OCI-LY7 (cell line): ENCODE data around the gene AP2A1. TPM values are rescaled to one million over a fixed set of nuclear protein-coding genes. Genes with fewer than 3 reads are reported as not detected.
A peak's percentile ranks its signal among the peaks of the same experiment; 100 is the strongest.

Experiments
- BruUV-seq: library from RNA; stranded (reverse); fragments of 400-500 nt; replicated peaks from 2 replicates; lab custom pipeline; 2021; lab: Mats Ljungman, UMichigan
- CTCF ChIA-PET: fragments of 300-600 bp; sonication (Branson Sonifier 250); formaldehyde crosslinking; loops from one replicate; lab custom pipeline; 2022; ENCODE audit warnings: antibody characterized with exemption; ENCODE audit not compliant: unreplicated experiment; lab: Charles Lee
- POLR2A ChIA-PET: fragments of 300-600 bp; sonication (Branson Sonifier 250); formaldehyde crosslinking; loops from one replicate; lab custom pipeline; 2022; ENCODE audit warnings: antibody characterized with exemption; lab: Charles Lee
- DNase-seq: peaks from one replicate; pipeline ENCODE4 v3.0.0-alpha.2; 2015; ENCODE audit warnings: low spot score
- H2AFZ ChIP-seq: fragments of 200-600 bp; sonication (generic), shearing (Covaris generic); 2 replicates; pipeline ENCODE4 v1.6.1; 2014; ENCODE audit warnings: mild to moderate bottlenecking, antibody characterized with exemption, low read length, moderate library complexity
- H3K27ac ChIP-seq: fragments of 200-600 bp; sonication (generic); 2 replicates; pipeline ENCODE4 v1.5.1; 2014; ENCODE audit warnings: mixed run types, low read depth, mild to moderate bottlenecking, moderate library complexity, low read length, inconsistent platforms; ENCODE audit not compliant: poor library complexity, severe bottlenecking
- H3K36me3 ChIP-seq: fragments of 200-600 bp; sonication (generic); 2 replicates; pipeline ENCODE4 v1.6.1; 2014; ENCODE audit warnings: mild to moderate bottlenecking, antibody characterized with exemption, low read length, moderate library complexity, mixed read lengths; ENCODE audit not compliant: insufficient read depth
- H3K4me1 ChIP-seq: fragments of 200-600 bp; sonication (generic); 2 replicates; pipeline ENCODE4 v1.5.1; 2014; ENCODE audit warnings: mild to moderate bottlenecking, low read length; ENCODE audit not compliant: insufficient read depth, poor library complexity, severe bottlenecking
- H3K4me2 ChIP-seq: fragments of 200-600 bp; sonication (generic); 2 replicates; pipeline ENCODE4 v1.6.1; 2014; ENCODE audit warnings: mild to moderate bottlenecking, low read length
- H3K4me3 ChIP-seq: fragments of 200-600 bp; sonication (generic); 2 replicates; pipeline ENCODE4 v1.5.1; 2014; ENCODE audit warnings: mild to moderate bottlenecking, low read depth, low read length; ENCODE audit not compliant: poor library complexity, severe bottlenecking
- H3K79me2 ChIP-seq: fragments of 200-600 bp; sonication (generic); 2 replicates; pipeline ENCODE4 v1.6.1; 2016; ENCODE audit warnings: low read depth, mild to moderate bottlenecking, low read length, moderate library complexity, mixed read lengths; ENCODE audit not compliant: insufficient read depth
- H3K9me2 ChIP-seq: fragments of 200-600 bp; sonication (generic); 2 replicates; pipeline ENCODE4 v1.6.1; 2016; ENCODE audit warnings: mild to moderate bottlenecking, low read length, mixed read lengths; ENCODE audit not compliant: insufficient read depth
- H3K9me3 ChIP-seq: fragments of 200-600 bp; sonication (generic); 2 replicates; pipeline ENCODE4 v1.6.1; 2014; ENCODE audit warnings: mild to moderate bottlenecking, mixed run types, low read length, mixed read lengths
- H4K20me1 ChIP-seq: fragments of 200-600 bp; sonication (generic); 2 replicates; pipeline ENCODE4 v1.6.1; 2014; ENCODE audit warnings: mild to moderate bottlenecking, antibody characterized with exemption, low read length, moderate library complexity, mixed read lengths; ENCODE audit not compliant: insufficient read depth
- EZH2phosphoT487 ChIP-seq: fragments of 200-600 bp; sonication (generic); IDR thresholded peaks from 2 replicates; pipeline ENCODE4 v1.6.1; 2018; ENCODE audit warnings: low read depth, borderline replicate concordance, mild to moderate bottlenecking, mixed run types, antibody characterized with exemption, low read length, moderate library complexity, mixed read lengths
- intact Hi-C: fragments of 100-400 bp; cut with micrococcal nuclease; formaldehyde crosslinking; loops from one replicate; pipeline ENCODE4 v1.10.0; 2022; ENCODE audit not compliant: unreplicated experiment
- total RNA-seq, 2 experiments: library from RNA; depleted of rRNA in 1 of 2; stranded (reverse); fragments of >200 nt in 1 of 2; shearing (Covaris generic) in 1 of 2; gene quantifications; 2 replicates each; pipeline ENCODE4 v1.2.3, GENCODE V29; 2014 to 2022
- TF ChIP-seq, protein P1 (sequence below): fragments of 200-600 bp; sonication (generic); conservative IDR thresholded peaks from 2 replicates; pipeline ENCODE4 v1.5.1; 2014; ENCODE audit warnings: mild to moderate bottlenecking, antibody characterized with exemption, low read length, moderate library complexity, mixed read lengths

Gene AP2A1
- total RNA-seq, 2 experiments from 2014 or later = 46.9 to 47.4 TPM

- POLR2A ChIA-PET = interaction anchor here (0.5 to 2.0 kb wide), 3 partner anchors 15 to 37 kb away, joined by 3 to 8 read pairs (median 3); partner anchors contain the start of genes FUZ and MED25
- Histone ChIP-seq H2AFZ (peak overlapping the region; percentile 70), H3K9me2 (no peaks in the 10 kb centered on the region), H3K79me2 (peaks cover 24% of the 10 kb centered on the region), H3K27ac (no peak overlapping the region), H3K36me3 (peaks cover 14% of the 10 kb centered on the region; the same call in 1 of the 2 replicates), H3K9me3 (no peaks in the 10 kb centered on the region), H4K20me1 (peaks cover 20% of the 10 kb centered on the region), H3K4me1 (peaks cover 32% of the 10 kb centered on the region), H3K4me3 (peak overlapping the region; percentile 88), H3K4me2 (peak overlapping the region; percentile 94)
- no peak for DNase-seq
- CTCF ChIA-PET = no interaction called here
- intact Hi-C loops = loop anchor here (1.0 to 2.0 kb wide), 2 partner anchors 27 to 75 kb away; no protein-coding TSS in a partner anchor
- TF ChIP-seq, protein P1, sequence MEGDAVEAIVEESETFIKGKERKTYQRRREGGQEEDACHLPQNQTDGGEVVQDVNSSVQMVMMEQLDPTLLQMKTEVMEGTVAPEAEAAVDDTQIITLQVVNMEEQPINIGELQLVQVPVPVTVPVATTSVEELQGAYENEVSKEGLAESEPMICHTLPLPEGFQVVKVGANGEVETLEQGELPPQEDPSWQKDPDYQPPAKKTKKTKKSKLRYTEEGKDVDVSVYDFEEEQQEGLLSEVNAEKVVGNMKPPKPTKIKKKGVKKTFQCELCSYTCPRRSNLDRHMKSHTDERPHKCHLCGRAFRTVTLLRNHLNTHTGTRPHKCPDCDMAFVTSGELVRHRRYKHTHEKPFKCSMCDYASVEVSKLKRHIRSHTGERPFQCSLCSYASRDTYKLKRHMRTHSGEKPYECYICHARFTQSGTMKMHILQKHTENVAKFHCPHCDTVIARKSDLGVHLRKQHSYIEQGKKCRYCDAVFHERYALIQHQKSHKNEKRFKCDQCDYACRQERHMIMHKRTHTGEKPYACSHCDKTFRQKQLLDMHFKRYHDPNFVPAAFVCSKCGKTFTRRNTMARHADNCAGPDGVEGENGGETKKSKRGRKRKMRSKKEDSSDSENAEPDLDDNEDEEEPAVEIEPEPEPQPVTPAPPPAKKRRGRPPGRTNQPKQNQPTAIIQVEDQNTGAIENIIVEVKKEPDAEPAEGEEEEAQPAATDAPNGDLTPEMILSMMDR = no peak
- no peak for TF ChIP-seq EZH2phosphoT487
- BruUV-seq = no TSS peak
These were observed 82.8 kb downstream of the AP2A1 start for GRCh38 chr19:49849433-49850220.

- BruUV-seq = no TSS peak
- intact Hi-C loops = loop anchor here (1.0 to 2.0 kb wide), 2 partner anchors 27 to 74 kb away; no protein-coding TSS in a partner anchor
- peaks cover 18% of the 10 kb centered on the region; the same call in 1 of the 2 replicates for H3K36me3 ChIP-seq
- DNase-seq = no peak
- H3K9me3 ChIP-seq = no peaks in the 10 kb centered on the region
- peak overlapping the region; percentile 87 for H3K27ac ChIP-seq
- no peaks in the 10 kb centered on the region for H3K9me2 ChIP-seq
- peaks cover 24% of the 10 kb centered on the region for H3K79me2 ChIP-seq
- H3K4me3 ChIP-seq = peak overlapping the region; percentile 88
- ChIA-PET POLR2A (interaction anchor here (0.5 to 2.0 kb wide), 4 partner anchors 15 to 37 kb away, joined by 3 to 8 read pairs (median 3); partner anchors contain the start of genes FUZ and MED25), CTCF (no interaction called here)
- peak overlapping the region; percentile 70 for H2AFZ ChIP-seq
- H3K4me1 ChIP-seq = peaks cover 28% of the 10 kb centered on the region
- TF ChIP-seq, protein P1 = no peak
- TF ChIP-seq EZH2phosphoT487 = no peak
- peaks cover 20% of the 10 kb centered on the region for H4K20me1 ChIP-seq
- H3K4me2 ChIP-seq = peak overlapping the region; percentile 94
These were observed 83.4 kb downstream of the AP2A1 start for GRCh38 chr19:49850221-49850486.
